HG03159 (cell line): ENCODE measurements around the gene TPX2.

Source experiments
- ATAC-seq: cut with Tn5 transposase; IDR thresholded peaks from one replicate; pipeline ENCODE4 v1.9.1; 2021; ENCODE audit warnings: mild to moderate bottlenecking, moderate library complexity; ENCODE audit not compliant: unreplicated experiment

Gene TPX2

GRCh38 chr20:31738729-31739549 lies at the start of gene TPX2:
Gene TPX2 (plus strand): TSS chr20:31739290. CDS start chr20:31757477, 18,187 bp downstream.
- ATAC-seq, result peak; percentile 89

- no peak for ATAC-seq
Observed at GRCh38 chr20:31690124-31690666, 48.9 kb upstream of the TPX2 start.

- no peak for ATAC-seq
Observed at GRCh38 chr20:31691646-31692275, 47.3 kb upstream of the TPX2 start.

- no peak for ATAC-seq
Observed at GRCh38 chr20:31693402-31693801, 45.7 kb upstream of the TPX2 start.

GRCh38 chr20:31693987-31694661 lies 45.0 kb upstream of the TPX2 start:
- ATAC-seq, result no peak

GRCh38 chr20:31694842-31695593 lies 44.1 kb upstream of the TPX2 start:
- ATAC-seq, result no peak

- no peak for ATAC-seq
Observed at GRCh38 chr20:31695849-31696804, 43.0 kb upstream of the TPX2 start.

- ATAC-seq, result no peak
Observed at GRCh38 chr20:31698243-31698802, 40.8 kb upstream of the TPX2 start.

- ATAC-seq, result peak; percentile 94
Observed at GRCh38 chr20:31698803-31699718, 40.0 kb upstream of the TPX2 start.

GRCh38 chr20:31699801-31700728 lies 39.0 kb upstream of the TPX2 start:
- ATAC-seq, result no peak

- ATAC-seq, result no peak
Observed at GRCh38 chr20:31700747-31701146, 38.3 kb upstream of the TPX2 start.

GRCh38 chr20:31701591-31701990 lies 37.5 kb upstream of the TPX2 start:
- ATAC-seq, result no peak

GRCh38 chr20:31704225-31705119 lies 34.6 kb upstream of the TPX2 start:
- ATAC-seq, result no peak

GRCh38 chr20:31705191-31705590 lies 33.9 kb upstream of the TPX2 start:
- no peak for ATAC-seq

GRCh38 chr20:31705598-31706597 lies 33.2 kb upstream of the TPX2 start:
- peak; percentile 79 for ATAC-seq
